ACHN (cell line): ENCODE data around the gene PHOX2A.

Experiments used
- DNase-seq: peaks from one replicate; pipeline ENCODE4 v3.0.0-alpha.2; 2015
- in situ Hi-C: cut with HindIII; loops from 2 replicates; pipeline ENCODE4 v1.10.0; 2017; ENCODE audit warnings: low sequenced_read_pairs, low pct_ligation_motif_present, low pct_unique_long_range_greater_than_20kb

Gene PHOX2A

DNA sequence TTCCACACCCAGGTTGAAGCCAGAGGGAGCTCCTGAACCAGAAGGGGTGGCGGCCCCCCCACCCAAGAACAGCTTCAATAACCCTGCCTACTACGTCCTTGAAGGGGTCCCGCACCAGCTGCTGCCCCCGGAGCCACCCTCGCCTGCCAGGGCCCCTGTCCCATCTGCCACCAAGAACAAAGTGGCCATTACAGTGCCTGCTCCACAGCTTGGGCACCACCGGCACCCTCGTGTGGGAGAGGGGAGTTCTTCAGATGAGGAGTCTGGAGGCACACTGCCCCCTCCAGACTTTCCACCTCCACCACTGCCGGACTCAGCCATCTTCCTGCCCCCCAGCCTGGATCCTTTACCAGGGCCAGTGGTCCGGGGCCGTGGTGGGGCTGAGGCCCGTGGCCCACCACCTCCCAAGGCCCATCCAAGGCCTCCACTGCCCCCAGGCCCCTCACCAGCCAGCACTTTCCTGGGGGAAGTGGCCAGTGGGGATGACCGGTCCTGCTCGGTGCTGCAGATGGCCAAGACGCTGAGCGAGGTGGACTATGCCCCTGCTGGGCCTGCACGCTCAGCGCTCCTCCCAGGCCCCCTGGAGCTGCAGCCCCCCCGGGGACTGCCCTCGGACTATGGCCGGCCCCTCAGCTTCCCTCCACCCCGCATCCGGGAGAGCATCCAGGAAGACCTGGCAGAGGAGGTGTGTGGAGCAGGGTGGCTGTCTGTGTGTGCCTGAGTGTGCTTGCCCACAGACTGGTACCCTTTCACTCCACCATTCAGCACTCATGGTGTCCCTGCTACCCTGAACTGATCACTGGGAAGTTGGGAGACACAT is 6.7 kb downstream of the PHOX2A start:
- in situ Hi-C loops = no loop called here
- DNase-seq = no peak

DNA sequence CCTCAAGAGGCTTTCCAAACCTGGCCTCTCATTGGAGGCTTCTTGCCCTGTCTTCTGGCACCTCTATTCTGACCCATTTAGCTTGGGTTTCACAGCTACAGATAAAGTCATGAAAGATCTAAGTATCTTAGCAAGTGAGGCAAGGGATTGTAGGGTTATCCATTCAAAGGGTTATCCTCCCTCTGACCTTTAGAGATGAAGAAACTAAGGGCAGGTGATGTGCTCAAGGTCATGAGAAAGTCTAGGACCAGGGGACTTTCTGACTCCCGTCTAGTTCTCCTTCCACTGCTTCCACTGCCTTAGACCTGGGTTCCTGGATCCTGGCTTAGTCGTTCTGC is 7.2 kb downstream of the PHOX2A start:
- no peak for DNase-seq
- in situ Hi-C loops = no loop called here

DNA sequence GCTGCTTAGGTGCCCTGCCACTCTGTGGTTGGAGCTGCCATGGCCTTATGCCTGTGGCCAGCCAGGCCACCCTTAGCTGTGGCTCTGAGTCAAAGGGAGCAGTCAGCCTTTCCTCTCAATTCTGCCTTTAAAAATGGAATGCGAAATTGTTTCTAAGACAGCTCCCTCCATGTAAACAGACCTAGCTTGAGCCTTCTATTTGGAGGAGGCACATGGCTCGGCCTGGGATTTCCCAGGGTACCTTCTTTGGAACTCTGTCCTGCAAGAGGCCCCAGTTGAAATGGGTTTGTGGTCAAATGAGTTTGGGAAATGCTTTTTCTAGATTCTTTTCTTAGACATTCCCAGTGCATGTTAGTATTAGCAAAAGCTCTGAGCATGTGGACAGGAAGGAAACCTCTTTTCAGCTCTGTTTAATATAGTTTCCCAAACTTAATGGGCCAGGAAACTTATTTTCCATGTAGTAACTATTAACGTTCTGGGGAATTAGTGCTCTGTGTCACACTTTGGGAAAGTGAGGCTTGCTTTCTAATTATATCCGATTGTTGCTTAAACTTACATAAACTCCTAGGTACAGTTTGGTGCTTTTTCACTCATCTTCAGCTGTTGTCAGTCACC is 7.8 kb downstream of the PHOX2A start:
- in situ Hi-C loops = no loop called here
- DNase-seq = no peak

DNA sequence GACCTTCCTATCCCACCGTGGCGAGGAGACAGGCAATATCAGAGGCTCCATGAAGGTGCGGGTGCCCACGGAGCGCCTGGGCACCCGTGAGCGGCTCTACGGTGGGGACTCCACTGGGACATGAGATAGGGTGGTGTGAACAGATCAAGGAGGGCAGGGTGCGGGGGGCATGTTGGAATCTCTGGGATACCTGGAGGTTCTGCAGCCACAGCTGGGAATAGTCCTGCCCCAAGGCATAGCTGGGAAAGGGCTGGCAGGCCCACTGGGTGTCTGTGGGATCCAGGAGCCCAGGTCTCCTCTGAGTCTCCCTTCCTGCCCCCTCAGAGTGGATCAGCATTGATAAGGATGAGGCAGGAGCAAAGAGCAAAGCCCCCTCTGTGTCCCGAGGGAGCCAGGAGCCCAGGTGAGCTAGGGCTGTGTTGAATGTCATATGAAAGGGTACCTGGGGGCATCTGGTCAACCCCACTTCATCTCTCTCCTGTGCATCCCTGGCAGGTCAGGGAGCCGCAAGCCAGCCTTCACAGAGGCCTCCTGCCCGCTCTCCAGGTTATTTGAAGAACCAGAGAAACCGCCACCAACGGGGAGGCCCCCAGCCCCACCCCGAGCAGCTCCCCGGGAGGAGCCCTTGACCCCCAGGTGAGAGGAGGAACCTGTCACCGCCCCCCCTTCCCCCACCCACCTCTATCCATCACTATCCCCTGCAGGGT is 8.5 kb downstream of the PHOX2A start:
- in situ Hi-C loops = no loop called here
- no peak for DNase-seq

DNA sequence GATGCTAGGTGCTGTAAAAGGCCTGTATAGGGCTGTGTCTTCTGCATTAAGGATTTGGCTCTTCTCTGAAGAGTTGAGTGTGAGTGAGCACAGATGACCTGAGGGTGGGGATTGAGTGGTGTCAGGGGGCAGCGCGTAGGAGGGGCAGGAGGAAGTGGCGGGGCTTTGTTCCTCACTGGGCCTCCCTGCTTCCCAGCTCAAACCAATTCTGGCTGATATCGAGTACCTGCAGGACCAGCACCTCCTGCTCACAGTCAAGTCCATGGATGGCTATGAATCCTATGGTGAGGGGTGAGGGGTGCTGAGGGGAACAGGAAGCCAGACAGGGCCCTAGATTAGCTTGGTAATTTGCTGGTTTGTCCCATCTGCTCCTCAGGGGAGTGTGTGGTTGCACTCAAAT is 9.1 kb downstream of the PHOX2A start:
- in situ Hi-C loops = no loop called here
- DNase-seq = no peak

DNA sequence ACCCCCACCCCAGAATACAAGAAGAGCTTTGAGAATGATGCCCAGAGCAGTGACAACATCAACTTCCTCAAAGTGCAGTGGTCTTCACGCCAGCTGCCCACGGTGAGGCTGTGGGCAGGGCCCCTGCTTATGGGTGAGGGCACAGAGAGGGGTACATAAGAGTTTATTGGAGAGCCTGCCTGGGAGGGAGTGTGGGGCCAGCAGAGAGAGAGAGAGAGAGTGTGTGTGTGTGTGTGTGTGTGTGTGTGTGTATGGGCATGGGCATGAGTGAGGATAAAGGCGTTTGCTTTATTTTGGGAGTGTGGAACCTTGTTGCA is 9.5 kb downstream of the PHOX2A start:
- in situ Hi-C loops = no loop called here

DNA sequence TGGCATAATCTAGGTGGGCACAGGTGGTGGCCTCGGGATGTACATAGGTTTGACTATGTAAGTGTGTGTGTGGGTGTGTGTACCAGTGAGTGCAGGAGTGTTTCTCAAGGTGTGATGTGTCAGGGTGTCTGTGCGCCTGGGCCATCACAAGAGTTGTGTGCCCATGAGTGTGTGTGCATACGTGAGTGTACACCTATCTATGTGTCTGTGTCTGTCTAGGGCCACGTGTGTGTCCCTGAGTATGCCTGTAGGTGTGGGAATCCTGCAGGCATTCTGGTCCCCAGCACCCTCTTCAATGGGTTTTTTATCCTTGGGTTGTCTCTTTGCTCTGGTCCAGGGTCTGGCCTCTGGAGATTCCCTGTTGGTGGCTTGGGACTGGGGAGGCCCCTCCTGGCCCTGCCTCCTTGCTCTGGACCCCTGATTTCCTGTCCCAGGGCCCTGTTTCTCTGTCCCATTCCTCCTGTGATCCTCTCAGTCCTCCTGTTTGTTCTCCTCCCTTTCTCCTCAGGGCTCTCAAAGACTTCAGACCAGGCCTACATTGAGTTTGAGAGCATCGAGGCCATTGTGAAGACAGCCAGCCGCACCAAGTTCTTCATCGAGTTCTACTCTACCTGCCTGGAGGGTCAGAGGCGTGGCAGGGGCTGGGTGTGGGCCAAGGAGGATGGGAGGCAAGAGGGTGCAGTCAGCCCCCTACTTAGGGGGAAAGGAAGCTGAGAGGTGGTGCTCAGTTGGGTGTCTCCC is 10.0 kb downstream of the PHOX2A start:
- in situ Hi-C loops = no loop called here
- DNase-seq = no peak

More for the DNA sequence above, 9.5 kb downstream of the PHOX2A start:
- no peak for DNase-seq

DNA sequence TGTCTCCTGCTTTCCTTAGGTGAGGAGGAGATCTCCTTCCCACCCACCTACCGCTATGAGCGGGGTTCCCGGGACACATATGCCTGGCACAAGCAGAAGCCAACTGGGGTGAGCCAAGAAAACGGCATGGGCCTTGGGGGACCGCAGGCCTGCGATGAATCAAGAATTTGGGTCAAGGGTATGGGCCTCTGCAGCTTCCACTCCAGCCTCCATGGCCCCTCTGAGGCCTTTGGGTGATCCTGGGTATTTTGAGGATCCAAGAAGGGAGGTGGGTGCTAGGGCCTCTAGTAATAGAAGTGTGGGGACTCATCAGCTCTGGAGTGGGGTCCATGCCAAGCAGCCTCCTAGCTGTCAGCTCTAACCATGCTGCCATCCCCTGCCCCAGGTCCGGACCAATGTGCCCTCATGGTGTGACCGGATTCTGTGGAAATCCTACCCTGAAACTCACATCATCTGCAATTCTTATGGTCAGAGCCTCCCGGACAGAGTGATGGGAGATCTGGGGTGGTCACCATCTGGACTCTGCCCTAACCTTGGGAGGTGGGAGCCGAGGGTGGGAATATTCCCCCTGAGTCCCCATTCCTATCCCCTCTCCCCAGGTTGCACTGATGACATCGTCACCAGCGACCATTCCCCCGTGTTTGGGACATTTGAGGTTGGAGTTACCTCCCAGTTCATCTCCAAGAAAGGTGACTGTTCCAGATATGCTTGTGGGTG is 10.8 kb downstream of the PHOX2A start:
- no peak for DNase-seq
- in situ Hi-C loops = no loop called here

DNA sequence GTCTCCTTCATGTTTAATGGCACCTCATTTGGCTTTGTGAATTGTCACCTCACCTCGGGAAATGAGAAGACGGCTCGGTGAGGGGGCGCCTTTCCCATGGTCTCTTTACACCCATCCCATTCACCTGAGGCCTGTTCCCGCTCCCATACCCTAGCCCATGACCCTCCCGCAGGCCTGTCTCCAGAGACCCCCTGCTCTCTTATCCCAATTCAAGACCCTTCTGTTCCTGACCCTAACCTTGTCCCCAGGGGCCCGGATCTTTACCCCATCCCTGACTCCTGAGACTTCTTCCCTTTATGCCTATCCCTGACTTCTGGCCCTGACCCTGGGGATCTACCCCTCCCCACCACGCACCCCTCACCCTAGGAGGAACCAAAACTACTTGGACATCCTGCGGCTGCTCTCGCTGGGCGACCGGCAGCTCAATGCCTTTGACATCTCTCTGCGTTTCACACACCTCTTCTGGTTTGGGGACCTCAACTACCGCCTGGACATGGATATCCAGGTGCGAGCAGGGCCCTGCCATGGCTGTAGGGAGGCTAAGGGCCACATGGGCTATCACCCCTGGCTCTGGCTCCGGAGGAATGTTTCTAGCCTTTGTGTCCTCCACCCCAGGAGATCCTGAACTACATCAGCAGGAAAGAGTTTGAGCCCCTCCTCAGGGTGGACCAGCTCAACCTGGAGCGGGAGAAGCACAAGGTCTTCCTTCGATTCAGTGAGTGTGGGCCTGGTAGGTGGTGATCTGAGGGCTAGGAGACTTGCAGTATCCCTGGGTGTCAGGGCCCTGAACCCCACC is 11.5 kb downstream of the PHOX2A start:
- no peak for DNase-seq
- in situ Hi-C loops = no loop called here

DNA sequence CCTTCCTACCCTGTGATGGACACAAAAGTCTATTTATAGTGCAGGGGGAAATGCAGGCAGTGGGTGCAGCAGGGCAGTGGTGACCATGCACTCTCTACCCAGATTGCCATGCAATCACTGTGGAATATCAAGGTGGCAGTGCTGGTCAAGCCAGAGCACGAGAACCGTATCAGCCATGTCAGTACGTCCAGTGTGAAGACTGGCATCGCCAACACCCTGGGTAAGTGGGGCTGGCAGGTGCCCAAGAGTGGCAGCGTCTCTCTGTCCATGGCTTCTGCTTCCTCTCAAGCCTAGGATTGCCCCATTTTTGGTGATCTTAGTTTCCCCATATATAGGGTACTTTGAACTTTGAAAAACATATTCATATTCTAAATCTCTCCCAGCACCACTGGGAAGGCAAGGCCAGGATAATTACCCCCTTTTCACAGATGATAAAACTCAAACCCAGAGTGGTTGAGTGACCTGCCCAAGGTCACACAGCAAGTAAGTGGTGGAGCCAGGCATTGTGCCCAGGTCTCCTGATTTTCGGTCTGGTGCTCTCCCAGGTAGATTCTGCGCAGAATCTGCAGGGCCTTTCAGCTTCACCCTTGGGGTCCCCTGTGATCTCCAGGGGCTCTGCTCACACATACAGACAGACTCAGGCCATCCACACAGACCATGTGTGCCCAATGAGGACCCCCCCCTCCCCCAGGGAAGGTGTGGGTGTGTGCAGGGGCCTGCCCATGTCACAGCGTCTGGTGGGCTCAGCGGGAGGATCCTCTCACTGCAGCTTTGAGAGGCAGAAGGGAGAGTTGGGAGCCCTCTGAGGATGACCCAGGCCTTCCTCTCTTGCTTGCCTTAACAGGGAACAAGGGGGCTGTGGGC is 12.3 kb downstream of the PHOX2A start:
- in situ Hi-C loops = no loop called here
- no peak for DNase-seq

DNA sequence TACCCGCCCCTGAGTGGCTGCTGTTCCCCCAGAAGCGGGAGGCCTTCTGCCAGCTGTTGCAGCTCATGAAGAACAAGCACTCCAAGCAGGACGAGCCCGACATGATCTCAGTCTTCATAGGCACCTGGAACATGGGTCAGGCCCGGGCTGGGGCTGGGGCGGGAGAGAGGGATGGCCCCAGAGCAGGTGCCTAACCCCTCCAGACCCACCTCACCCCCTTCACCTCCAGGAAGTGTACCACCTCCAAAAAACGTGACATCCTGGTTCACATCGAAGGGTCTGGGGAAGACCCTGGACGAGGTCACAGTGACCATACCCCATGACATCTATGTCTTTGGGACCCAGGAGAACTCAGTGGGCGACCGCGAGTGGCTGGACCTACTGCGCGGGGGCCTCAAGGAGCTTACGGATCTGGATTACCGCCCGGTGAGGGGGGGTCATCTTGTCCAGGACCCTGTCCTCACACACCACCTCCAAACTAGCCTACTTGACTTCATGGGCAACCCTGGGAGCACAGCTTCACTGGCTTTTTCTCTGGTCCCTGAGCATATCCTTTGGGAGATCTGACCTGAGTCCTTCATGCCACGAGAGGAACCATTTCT is 13.1 kb downstream of the PHOX2A start:
- no peak for DNase-seq
- in situ Hi-C loops = no loop called here

DNA sequence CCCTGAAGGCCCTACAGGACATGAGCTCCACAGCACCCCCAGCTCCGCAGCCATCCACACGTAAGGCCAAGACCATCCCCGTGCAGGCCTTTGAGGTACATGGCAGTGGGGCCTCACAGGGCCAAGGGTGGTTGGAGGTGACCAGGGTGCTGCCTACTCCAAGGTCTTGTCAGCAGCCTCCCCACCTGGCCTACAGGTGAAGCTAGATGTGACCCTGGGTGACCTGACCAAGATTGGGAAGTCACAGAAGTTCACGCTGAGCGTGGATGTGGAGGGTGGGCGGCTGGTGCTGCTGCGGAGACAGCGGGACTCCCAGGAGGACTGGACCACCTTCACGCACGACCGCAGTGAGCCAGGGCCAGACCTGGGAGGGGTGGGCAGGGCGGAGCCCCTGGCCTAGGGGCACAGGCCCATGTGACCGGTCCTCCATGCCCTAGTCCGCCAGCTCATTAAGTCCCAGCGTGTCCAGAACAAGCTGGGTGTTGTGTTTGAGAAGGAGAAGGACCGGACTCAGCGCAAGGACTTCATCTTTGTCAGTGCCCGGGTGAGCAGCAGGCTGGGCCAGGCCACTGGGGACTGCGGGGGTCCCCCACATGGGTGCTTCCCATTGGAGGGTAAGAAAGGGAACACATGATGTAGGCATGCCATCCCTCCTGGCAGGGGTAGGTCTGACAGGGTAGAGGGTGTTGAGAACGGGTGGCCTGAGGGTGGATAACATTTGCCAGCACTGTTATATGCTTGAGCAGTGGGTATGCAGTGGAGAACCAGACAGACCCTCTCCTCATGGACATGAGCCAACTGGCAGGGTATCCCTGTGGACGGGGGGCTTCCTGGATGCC is 13.8 kb downstream of the PHOX2A start:
- in situ Hi-C loops = no loop called here
- no peak for DNase-seq

DNA sequence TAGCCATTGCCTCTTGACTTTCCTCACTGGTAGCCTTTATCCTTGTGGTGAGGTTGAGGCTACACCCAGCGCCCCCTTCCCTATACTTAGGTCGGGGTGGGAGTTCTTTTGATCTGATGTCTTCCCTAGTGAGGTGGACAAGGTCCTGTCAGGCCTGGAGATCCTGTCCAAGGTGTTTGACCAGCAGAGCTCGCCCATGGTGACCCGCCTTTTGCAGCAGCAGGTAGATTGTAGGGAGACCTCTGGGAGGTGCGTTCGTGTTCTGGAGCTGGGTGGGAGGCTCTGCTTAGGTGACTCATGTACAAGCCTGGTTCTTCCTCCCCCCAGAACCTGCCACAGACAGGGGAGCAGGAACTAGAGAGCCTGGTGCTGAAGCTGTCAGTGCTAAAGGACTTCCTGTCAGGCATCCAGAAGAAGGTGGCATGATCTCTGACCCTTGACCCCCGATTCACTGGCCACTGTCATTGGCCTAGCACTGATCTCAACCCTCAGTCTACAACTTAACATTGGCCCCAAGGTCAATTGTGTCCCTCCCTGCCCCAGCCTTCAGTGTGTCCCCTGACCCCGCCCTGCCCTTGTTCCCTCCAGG is 14.5 kb downstream of the PHOX2A start:
- no peak for DNase-seq
- in situ Hi-C loops = no loop called here

DNA sequence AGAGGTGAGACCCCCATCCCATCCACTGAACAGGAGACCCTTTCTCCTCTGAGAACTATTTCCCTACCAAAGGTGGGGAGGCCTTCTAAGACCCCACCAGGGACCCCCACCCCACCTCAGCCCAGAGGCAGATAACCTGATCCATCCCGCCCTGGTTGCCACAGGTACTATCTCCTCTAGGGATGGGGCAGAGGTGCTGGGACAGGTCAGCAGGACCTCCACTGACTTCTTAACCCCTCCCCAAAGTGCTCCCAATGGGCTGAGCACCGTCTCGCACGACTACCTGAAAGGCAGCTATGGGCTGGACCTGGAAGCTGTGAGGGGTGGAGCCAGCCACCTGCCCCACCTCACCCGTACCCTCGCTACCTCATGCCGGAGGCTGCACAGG is 15.1 kb downstream of the PHOX2A start:
- in situ Hi-C loops = no loop called here
- DNase-seq = no peak

DNA sequence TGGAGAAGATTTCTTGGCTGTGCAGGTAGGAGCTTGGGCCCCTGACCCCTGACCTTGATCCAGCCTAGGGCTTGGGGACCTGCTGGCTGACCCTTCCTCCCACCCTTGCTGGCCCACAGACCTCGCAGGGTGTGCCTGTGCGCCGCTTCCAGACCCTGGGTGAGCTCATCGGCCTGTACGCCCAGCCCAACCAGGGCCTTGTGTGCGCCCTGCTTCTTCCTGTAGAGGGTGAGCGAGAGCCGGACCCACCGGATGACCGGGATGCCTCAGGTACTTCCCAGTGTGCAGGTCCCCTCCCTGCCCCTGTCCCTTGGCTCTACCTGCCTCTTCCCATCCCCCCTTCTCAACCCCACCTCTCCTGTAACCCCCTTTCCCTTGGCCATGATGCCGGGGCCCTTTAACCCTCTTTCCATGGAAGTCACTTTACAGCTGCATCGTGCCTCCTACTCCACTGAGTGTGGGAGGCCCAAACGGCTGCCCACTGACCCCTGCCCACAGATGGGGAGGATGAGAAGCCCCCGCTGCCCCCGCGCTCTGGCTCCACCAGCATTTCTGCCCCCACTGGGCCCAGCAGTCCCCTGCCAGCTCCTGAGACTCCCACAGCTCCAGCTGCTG is 15.6 kb downstream of the PHOX2A start:
- in situ Hi-C loops = no loop called here
- DNase-seq = no peak
